SU-DHL-6 (cell line): ENCODE results near the gene KCNG4.

Experiments
- CTCF ChIP-seq: fragments of 200-600 bp; sonication (generic); IDR thresholded peaks from one replicate; pipeline ENCODE4 v1.5.1; 2017; ENCODE audit warnings: antibody characterized with exemption, mild to moderate bottlenecking, low read length, moderate library complexity; ENCODE audit not compliant: insufficient read depth, poor library complexity, severe bottlenecking
- EZH2phosphoT487 ChIP-seq: fragments of 200-600 bp; sonication (generic), shearing (Covaris generic); conservative IDR thresholded peaks from 2 replicates; pipeline ENCODE4 v1.6.1; 2018; ENCODE audit warnings: mild to moderate bottlenecking, antibody characterized with exemption, low read length, moderate library complexity, mixed read lengths

- TF ChIP-seq CTCF (no peak), EZH2phosphoT487 (no peak)
Measured at GRCh38 chr16:84233748-84234147, 6.1 kb downstream of the KCNG4 start.
